Measurements from ENCODE around the gene ACOX1. TPM values are rescaled to one million over a fixed set of nuclear protein-coding genes. Genes with fewer than 3 reads are reported as not detected.

ACOX1 gene
- 53.0 TPM for total RNA-seq (ENCODE audit: insufficient read depth, low replicate concordance)

DNA sequence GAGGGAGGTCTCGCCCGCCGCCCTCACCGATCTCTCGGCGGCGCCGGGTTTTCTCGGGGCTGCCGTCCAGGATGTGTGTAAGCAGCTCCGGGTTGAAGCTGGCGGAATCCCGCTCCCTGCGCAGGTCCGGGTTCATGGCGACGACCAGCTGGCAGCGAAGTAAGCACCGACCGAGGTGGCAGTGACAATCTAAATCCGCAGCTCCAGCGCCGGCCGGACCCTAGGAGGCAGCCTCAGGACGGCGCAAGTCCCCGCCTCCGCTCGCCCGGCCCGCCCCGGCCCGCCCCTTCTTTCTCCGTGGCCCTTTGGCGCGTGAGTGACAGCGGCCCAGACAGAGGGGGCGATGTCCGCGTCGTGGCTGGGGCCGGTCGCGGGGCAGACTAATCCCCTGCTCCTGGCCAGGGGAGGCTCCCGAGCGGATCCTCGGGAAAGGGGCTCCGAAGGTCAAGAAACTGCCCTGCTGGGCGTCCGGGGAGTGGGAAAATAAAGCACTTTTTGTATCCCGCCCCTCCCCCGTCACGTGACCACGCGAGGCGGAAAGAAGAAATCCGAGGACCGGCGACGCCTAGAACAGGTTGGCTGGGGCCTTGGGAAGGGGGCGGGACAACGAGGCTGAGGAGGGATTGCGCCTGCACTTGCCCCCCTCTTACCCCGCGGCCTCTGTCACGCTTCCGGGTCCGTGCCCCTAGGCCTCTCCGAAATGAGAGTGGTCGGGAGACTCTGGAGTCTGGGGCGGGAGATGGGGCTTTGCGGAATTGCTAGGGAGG lies at the start of gene ACOX1, which contains the start of gene TEN1:
Gene ACOX1 (minus strand): TSS at position 229 of the 767 bp plus-strand sequence. CDS start 93 bp downstream, at position 136.
Gene TEN1 (plus strand): TSS at position 303 of the 767 bp plus-strand sequence. CDS start 6,953 bp downstream, outside the sequence.
- DNase-seq (ENCODE audit: low spot score): peak; percentile 99

GRCh38 chr17:76027159-76027839 lies 48.3 kb upstream of the ACOX1 start, which contains the start of gene EVPL:
TSS of gene EVPL (minus strand) at chr17:76027306. CDS start at chr17:76027198, 108 bp downstream.
- peak; percentile 76 for DNase-seq (ENCODE audit: low spot score)

- no peak for DNase-seq (ENCODE audit: low spot score)
These were observed 47.8 kb upstream of the ACOX1 start for GRCh38 chr17:76026714-76027158.

- DNase-seq (ENCODE audit: low spot score): no peak
These were observed 46.3 kb upstream of the ACOX1 start for GRCh38 chr17:76025294-76025693.

DNA sequence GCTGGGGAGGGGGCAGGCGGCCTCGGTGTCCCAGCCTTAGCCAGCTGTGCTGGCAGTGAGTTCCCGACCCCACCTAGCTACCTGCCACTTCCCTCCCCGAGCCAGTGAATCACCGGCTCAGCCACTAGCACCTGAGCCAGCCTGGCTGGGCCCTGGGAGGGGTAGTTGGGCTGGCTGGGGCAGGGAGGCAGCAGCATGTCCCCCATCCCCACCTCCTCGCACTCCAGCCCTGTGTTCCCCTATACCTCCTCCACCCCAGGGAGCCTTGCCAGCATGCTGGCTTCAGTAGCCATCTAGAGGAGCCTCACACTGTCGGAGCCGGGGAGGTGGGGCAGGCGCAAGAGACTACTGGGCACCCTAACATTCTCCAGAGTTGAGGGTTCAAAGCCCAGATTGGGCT lies 45.4 kb upstream of the ACOX1 start:
- no peak for DNase-seq (ENCODE audit: low spot score)

- no peak for DNase-seq (ENCODE audit: low spot score)
These were observed 44.9 kb upstream of the ACOX1 start for GRCh38 chr17:76023900-76024237.

GRCh38 chr17:76022973-76023899 lies 44.3 kb upstream of the ACOX1 start:
- no peak for DNase-seq (ENCODE audit: low spot score)

DNA sequence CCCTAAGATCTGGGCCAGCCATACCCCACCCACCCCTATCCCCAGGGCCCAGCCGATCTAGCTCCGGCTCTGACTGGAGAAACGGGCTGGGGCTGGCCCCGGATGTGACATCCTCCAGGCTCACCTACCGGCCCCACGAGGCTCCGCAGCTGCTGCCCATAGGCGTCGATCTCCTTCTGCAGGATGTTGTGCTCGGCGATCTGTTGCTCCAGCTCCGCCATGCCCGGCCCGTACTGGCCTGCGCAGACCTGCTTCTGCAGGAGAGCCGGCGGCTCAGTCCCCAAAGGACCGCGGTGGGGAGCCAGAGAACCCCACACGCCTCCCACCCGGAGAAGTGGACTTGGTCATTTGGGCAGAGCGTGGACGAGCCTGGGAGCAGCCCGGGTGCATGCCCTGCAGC lies 43.3 kb upstream of the ACOX1 start:
- no peak for DNase-seq (ENCODE audit: low spot score)

DNA sequence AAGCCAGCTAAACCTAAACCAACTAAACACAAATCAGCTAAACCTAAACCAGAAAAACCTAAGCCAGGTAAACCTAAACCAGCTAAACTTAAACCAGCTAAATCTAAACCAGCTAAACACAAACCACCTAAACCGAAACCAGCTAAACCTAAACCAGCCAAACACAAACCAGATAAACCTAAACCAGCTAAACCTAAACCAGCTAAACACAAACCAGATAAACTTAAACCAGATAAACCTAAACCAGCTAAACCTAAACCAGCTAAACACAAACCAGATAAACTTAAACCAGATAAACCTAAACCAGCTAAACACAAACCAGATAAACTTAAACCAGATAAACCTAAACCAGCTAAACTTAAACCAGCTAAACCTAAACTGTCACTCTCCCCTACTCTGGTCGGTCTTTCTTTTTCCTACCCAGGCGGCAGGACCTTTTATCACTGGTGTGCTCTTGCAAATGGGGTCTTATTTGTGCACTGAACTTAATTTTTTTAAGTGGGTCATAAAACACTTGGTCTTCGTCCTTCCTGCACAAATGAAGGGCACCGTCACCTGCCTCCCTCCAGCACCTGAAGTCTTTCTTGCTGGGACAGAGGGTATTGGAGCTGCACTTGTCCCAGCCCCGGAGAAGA lies 41.0 kb upstream of the ACOX1 start:
- DNase-seq (ENCODE audit: low spot score): no peak

DNA sequence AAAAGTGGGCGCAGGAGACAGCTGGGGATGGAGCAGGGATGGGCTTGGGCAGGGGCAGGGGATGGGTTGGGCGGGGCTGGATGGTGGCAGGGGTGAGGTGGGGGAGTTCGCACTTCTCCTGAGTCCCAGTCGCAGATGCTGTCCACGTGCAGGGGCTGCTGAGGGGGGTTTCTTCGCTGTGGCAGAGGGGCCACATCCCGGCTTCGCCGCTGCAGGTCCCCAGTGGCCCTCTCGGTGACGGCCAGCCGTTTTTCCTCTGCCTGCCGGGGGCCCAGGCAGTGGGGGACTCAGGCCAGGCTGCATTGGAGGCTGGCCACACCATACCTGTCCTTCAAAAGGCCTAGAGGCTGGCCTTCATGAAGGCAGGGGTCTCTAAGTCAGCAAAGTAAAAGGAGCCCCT lies 39.8 kb upstream of the ACOX1 start:
- DNase-seq (ENCODE audit: low spot score): no peak

DNA sequence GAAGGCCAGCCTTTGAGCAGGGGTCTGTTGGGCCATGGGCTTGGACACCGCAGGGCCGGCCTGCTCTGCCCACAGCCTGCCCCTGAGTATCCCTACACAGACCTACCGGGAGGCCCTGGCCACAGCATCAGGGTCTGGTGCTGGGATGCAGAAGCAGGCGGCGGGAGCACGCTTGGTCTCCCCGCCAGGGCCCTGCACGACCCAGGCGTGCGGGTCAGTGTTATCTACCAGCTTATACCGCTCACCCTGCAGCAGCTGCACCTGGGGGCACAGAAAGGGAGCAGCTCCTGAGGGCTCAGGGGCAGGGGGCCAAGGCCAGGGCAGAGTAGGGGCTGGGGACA lies 39.3 kb upstream of the ACOX1 start:
- no peak for DNase-seq (ENCODE audit: low spot score)

DNA sequence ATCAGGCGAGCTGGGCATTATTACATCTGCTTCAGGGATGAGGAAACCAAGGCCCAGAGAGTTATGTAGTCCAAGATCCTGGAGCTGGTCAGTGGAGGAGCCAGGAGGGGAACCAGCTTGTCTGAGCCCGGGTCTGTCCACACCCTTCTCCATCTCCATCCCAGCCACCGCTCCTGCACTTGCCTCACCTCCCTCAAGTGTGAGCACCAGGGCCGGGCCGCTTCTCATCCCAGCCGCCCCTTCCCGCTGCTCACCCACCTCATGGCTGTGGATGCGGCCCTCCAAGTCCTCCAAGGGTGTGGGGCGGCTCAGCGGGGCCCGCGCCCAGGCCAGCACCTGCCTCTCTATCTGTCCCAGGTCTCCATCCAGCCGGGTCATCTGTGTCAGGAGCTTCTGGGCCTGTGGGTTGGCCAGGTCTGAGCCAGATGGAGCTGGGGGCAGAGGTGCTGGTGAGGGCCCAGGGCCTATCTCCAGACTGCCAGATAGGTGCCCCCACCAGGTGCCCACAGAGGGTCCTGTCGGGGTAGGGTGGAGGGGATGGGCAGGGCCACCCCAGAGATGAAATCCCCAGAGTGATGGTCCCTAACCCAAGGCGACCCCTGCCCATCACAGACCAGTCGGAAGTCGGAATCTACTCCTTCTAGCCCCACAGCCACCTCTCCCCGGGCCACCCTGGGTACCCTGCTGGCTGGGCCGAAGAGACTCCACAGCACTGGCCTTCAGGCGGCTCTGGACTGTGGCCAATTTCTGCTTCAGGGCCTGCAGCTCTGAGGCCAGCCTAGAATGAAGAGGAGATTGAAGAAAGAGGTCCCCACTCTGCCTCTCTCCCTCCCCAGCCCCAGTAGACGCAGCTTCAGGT lies 38.7 kb upstream of the ACOX1 start:
- DNase-seq (ENCODE audit: low spot score): no peak

DNA sequence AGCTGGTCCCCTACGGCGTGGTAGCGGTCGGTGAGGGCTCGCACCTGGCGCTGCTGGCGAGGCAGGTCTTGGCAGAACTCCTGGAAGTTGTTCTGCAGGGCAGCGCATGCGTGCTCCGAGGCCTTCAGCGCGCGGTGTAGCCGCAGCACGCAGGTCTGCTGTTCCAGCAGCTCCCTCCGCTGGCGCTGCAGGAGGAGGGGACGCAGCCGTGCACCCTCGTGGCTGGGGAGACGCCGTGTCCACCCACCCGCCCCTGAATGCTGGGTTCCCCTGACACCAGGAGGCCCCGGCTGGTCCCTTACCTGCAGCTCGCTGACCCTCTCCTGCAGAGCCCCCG lies 35.9 kb upstream of the ACOX1 start:
- DNase-seq (ENCODE audit: low spot score): no peak

GRCh38 chr17:76014100-76014924 lies 35.3 kb upstream of the ACOX1 start:
- DNase-seq (ENCODE audit: low spot score): peak; percentile 62

GRCh38 chr17:76013377-76013932 lies 34.5 kb upstream of the ACOX1 start:
- no peak for DNase-seq (ENCODE audit: low spot score)

- no peak for DNase-seq (ENCODE audit: low spot score)
These were observed 33.0 kb upstream of the ACOX1 start for GRCh38 chr17:76011951-76012350.

DNA sequence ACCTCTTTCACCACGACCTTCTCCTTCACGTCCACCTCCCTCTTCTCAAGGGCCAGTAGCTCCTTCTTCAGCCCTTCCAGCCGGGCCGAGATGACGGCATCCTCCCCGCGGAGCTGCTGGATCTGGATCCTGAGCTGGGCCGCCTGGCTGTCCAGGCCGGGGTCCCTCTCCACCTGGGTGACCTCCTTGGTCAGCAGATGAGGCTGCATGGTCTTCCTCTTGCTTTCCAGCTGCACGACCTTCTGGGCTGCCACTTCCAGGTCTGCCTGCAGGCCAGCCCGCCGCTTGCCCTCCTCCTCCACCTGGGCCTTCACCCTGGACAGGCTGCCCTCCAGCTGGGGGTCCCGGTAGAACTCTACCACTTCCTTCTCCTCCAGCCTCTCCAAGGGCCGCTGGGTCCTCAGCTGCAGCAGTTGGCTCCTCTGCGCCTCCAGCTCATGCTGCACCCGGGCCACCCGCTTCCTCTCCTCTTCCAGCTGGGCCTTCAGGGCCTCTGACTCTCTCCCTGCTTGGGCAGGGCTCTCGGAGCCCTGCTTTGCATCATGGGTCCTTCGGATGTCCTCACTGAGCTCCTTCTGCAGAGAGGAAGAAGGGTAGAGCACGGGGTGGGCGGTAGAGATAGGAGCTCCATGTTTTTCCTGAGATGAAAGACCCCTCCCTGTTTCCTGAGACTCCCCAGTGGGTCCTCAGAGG lies 31.1 kb upstream of the ACOX1 start:
- DNase-seq (ENCODE audit: low spot score): no peak

GRCh38 chr17:76009447-76009846 lies 30.5 kb upstream of the ACOX1 start:
- no peak for DNase-seq (ENCODE audit: low spot score)
